Measurements from ENCODE around the gene CABP2. TPM values are rescaled to one million over a fixed set of nuclear protein-coding genes. Genes with fewer than 3 reads are reported as not detected.

The CABP2 gene
- total RNA-seq, 1 experiment from 2014 or later = not detected

GRCh38 chr11:67472882-67473281, 50.4 kb downstream of the CABP2 start:
- H3T11ph ChIP-seq (ENCODE audit: low read length) = no peak overlapping the region
- no peak overlapping the region for H3K14ac ChIP-seq (ENCODE audit: insufficient read depth, low read length)
- no peaks in the 10 kb centered on the region; the same call in 1 of the 2 replicates for H3K4me1 ChIP-seq (ENCODE audit: insufficient read depth, low read length)
- no peak overlapping the region for H3K4me2 ChIP-seq (ENCODE audit: insufficient read depth, insufficient read length, low read length)
- no peak overlapping the region for H2BK12ac ChIP-seq (ENCODE audit: insufficient read length, low read depth, low read length)
- no peak for TF ChIP-seq CTCF (conservative IDR thresholded peaks at IDR 0.05)
- Mint-ChIP-seq H3K4me3 (no peak overlapping the region), H3K27me3 (ENCODE audit: low read depth) (peaks cover 19% of the 10 kb centered on the region), H3K9me3 (peaks cover under 1 to 6% of the 10 kb centered on the region in 2 experiments; a peak in 2 of 5 replicates), H3K4me1 (peaks cover 9 to 10% of the 10 kb centered on the region in 2 experiments), H3K27ac (no peak overlapping the region), H3K36me3 (ENCODE audit: insufficient read depth in 1 of 3, low read depth in 3 of 3) (no peaks in the 10 kb centered on the region; a peak in 1 of 7 replicates)
- no peak overlapping the region for H3K18ac ChIP-seq (ENCODE audit: insufficient read length, low read depth, low read length)
- no peak overlapping the region for H3K4ac ChIP-seq (ENCODE audit: low read depth, low read length)
- H3K79me2 ChIP-seq (ENCODE audit: insufficient read depth, low read length) = no peaks in the 10 kb centered on the region
- peaks cover 5% of the 10 kb centered on the region for H3K23me2 ChIP-seq (ENCODE audit: insufficient read length, low read depth, low read length, poor library complexity, severe bottlenecking)
- H3K79me1 ChIP-seq (ENCODE audit: insufficient read depth, low read depth, low read length, poor library complexity, severe bottlenecking) = no peaks in the 10 kb centered on the region
- H3K9me3 ChIP-seq (ENCODE audit: control insufficient read depth, low read depth, low read length) = no peaks in the 10 kb centered on the region
- WGBS (ENCODE audit: extremely low coverage, insufficient read length, low lambda C conversion rate) = no CpG with 5 or more reads among the region's 7 CpGs
- H2BK5ac ChIP-seq (ENCODE audit: insufficient read length, low read length) = no peak overlapping the region
- H2BK120ac ChIP-seq (ENCODE audit: low read depth, low read length, poor library complexity, severe bottlenecking) = no peak overlapping the region
- no peak overlapping the region for H4K91ac ChIP-seq (ENCODE audit: insufficient read length, low read depth, low read length)
- no peak for DNase-seq
- H3K56ac ChIP-seq (ENCODE audit: insufficient read length, low read depth, low read length) = no peak overlapping the region
- no peak overlapping the region for H2BK20ac ChIP-seq (ENCODE audit: low read depth, low read length, poor library complexity, severe bottlenecking)
- no peak overlapping the region for H3K23ac ChIP-seq (ENCODE audit: insufficient read length, low read depth, low read length)
- H2BK15ac ChIP-seq (ENCODE audit: low read depth, low read length) = no peak overlapping the region
- H4K20me1 ChIP-seq (ENCODE audit: control insufficient read depth, insufficient read depth, insufficient read length) = no peaks in the 10 kb centered on the region
- no peak overlapping the region for H2AFZ ChIP-seq (ENCODE audit: low read length)
- no peak overlapping the region for H3K9ac ChIP-seq (ENCODE audit: extremely low read depth, insufficient read length, low read length)
- H3K27me3 ChIP-seq (ENCODE audit: insufficient read depth, low read length) = peaks cover 3% of the 10 kb centered on the region; the same call in 1 of the 2 replicates
- no peak overlapping the region for H2AK5ac ChIP-seq (ENCODE audit: insufficient read length, low read length)
- H4K5ac ChIP-seq (ENCODE audit: insufficient read length, low read depth, low read length) = no peak overlapping the region
- no peak overlapping the region for H3K27ac ChIP-seq (ENCODE audit: insufficient read length, low read depth, low read length)
- no peak overlapping the region for H4K8ac ChIP-seq (replicated peaks; ENCODE audit: insufficient read length, low read depth, low read length)
